K562 (cell line): ENCODE results near the gene RNASEH1. TPM values are rescaled to one million over a fixed set of nuclear protein-coding genes. Genes with fewer than 3 reads are reported as not detected.

Experiments
- BRD9 ChIP-seq: fragments of 450-650 bp; IDR thresholded peaks from 2 replicates; pipeline ENCODE4 v1.6.1; 2018; ENCODE audit warnings: low read depth; ENCODE audit not compliant: partially characterized antibody
- CHAMP1 ChIP-seq: fragments of 450-650 bp; IDR thresholded peaks from 2 replicates; pipeline ENCODE4 v1.6.1; 2016; ENCODE audit warnings: mild to moderate bottlenecking
- DEAF1 ChIP-seq: fragments of 450-650 bp; formaldehyde crosslinking; IDR thresholded peaks from 2 replicates; pipeline ENCODE4 v1.4.0; 2020; ENCODE audit warnings: mild to moderate bottlenecking, moderate library complexity
- HOXB6 ChIP-seq: fragments of 250-450 bp; sonication (Bioruptor Pico); IDR thresholded peaks from 2 replicates; pipeline ENCODE4 v1.5.1; 2022; ENCODE audit warnings: mild to moderate bottlenecking, borderline replicate concordance
- KDM2B ChIP-seq: fragments of 250-450 bp; sonication (Bioruptor Pico); IDR thresholded peaks from 2 replicates; pipeline ENCODE4 v1.8.0; 2021; ENCODE audit warnings: mild to moderate bottlenecking, moderate library complexity
- KDM5B ChIP-seq: fragments of 200-600 bp; sonication (generic); IDR thresholded peaks from 2 replicates; pipeline ENCODE4 v1.6.1; 2012; ENCODE audit warnings: low read depth, mild to moderate bottlenecking, moderate library complexity, low read length, control low read depth, inconsistent platforms; ENCODE audit not compliant: insufficient replicate concordance
- MTA2 ChIP-seq: fragments of 450-650 bp; IDR thresholded peaks from 2 replicates; pipeline ENCODE4 v1.6.1; 2016; ENCODE audit warnings: low read depth
- NEUROD1 ChIP-seq: fragments of 150-350 bp; IDR thresholded peaks from 2 replicates; pipeline ENCODE4 v1.6.1; 2014; ENCODE audit warnings: borderline replicate concordance, low read length, low read depth; ENCODE audit not compliant: partially characterized antibody
- SIN3A ChIP-seq, 2 experiments: fragments of 150-350 bp in 1 of 2; IDR thresholded peaks; 2 replicates each; pipeline ENCODE4 v1.6.1; 2011 to 2016; ENCODE audit warnings: borderline replicate concordance in 2 of 2, low read depth in 2 of 2, low read length in 2 of 2, mild to moderate bottlenecking in 2 of 2, moderate library complexity in 2 of 2; ENCODE audit not compliant: control insufficient read depth in 1 of 2
- SP1 ChIP-seq: sonication (generic); formaldehyde crosslinking; IDR thresholded peaks from 2 replicates; pipeline ENCODE4 v1.8.1; 2022; ENCODE audit warnings: mild to moderate bottlenecking, missing genetic modification reagents
- ZFP91 ChIP-seq: sonication (generic); formaldehyde crosslinking; IDR thresholded peaks from 2 replicates; pipeline ENCODE4 v1.8.0; 2022; ENCODE audit warnings: mild to moderate bottlenecking, missing genetic modification reagents
- ZNF764 ChIP-seq: fragments of 250-450 bp; sonication (Bioruptor Pico); IDR thresholded peaks from 2 replicates; pipeline ENCODE4 v1.4.0; 2020; ENCODE audit warnings: low read depth, mild to moderate bottlenecking, moderate library complexity
- ZSCAN32 ChIP-seq: fragments of 450-650 bp; formaldehyde crosslinking; IDR thresholded peaks from 2 replicates; pipeline ENCODE4 v1.4.0; 2020; ENCODE audit warnings: mild to moderate bottlenecking, moderate library complexity
- polyA plus RNA-seq, 8 experiments: library from polyadenylated mRNA; depleted of rRNA in 4 of 8; stranded (reverse) in 5 of 8; unstranded in 3 of 8; fragments of >200 nt; fragmentation: Nextera tagmentation in 2 of 8; fragmentation: Illumina TruSeq in 1 of 8; extraction: Ambion mirVana in 2 of 8; extraction: Trizol in 1 of 8; gene quantifications; 2 replicates each; pipeline versions ENCODE4 v1.2.1 to v1.2.3, GENCODE V29; 2011 to 2014; ENCODE audit warnings: inconsistent platforms in 1 of 8, missing spikeins in 1 of 8
- total RNA-seq, 7 experiments: library from RNA; depleted of rRNA in 6 of 7; stranded (reverse); fragments of >200 nt in 6 of 7; fragmentation: Illumina TruSeq in 2 of 7; extraction: Trizol in 2 of 7; gene quantifications; 2 replicates each; pipeline versions ENCODE4 v1.2.1 to v1.2.3, GENCODE V29; 2011 to 2021; ENCODE audit warnings: low replicate concordance in 1 of 7
- TF ChIP-seq, protein P1 (sequence below): sonication (generic); formaldehyde crosslinking; IDR thresholded peaks from 2 replicates; pipeline ENCODE4 v1.8.1; 2022; ENCODE audit warnings: missing genetic modification reagents

RNASEH1 gene
- total and polyA plus RNA-seq, 9 of the 15 experiments (the other 6 are each of a cell fraction or from before 2014, with no cell fraction given) = 25.7 to 47.5 (median 42.8) TPM

- 0 out of 2 replicates have a peak, but pooled peaks have one; percentile 26 for TF ChIP-seq ZFP91 (CRISPR knock-in tag)
- TF ChIP-seq CHAMP1 = no peak
- TF ChIP-seq DEAF1 (CRISPR knock-in tag) = 0 out of 2 replicates have a peak, but pooled peaks have one; percentile 30
- TF ChIP-seq HOXB6 = no peak
- TF ChIP-seq ZSCAN32 (CRISPR knock-in tag) = peak; percentile 67
- TF ChIP-seq KDM5B = peak; percentile 83
- TF ChIP-seq SP1 (CRISPR knock-in tag) = peak; percentile 54; the same call in 1 of the 2 replicates
- TF ChIP-seq ZNF764 (CRISPR knock-in tag) = no peak
- TF ChIP-seq KDM2B (CRISPR knock-in tag) = no peak
- TF ChIP-seq SIN3A (IDR thresholded peaks at IDR 0.05; ENCODE audit: borderline replicate concordance in 2 of 2, control insufficient read depth in 1 of 2, low read depth in 2 of 2, low read length in 2 of 2) = peak in 1 of 2 experiments; percentile 69; a peak in 1 of 4 replicates
- TF ChIP-seq BRD9 = no peak
- peak; percentile 30 for TF ChIP-seq NEUROD1
- TF ChIP-seq, protein P1, sequence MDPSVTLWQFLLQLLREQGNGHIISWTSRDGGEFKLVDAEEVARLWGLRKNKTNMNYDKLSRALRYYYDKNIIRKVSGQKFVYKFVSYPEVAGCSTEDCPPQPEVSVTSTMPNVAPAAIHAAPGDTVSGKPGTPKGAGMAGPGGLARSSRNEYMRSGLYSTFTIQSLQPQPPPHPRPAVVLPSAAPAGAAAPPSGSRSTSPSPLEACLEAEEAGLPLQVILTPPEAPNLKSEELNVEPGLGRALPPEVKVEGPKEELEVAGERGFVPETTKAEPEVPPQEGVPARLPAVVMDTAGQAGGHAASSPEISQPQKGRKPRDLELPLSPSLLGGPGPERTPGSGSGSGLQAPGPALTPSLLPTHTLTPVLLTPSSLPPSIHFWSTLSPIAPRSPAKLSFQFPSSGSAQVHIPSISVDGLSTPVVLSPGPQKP (CRISPR knock-in tag) = no peak
- no peak for TF ChIP-seq MTA2
Observed at GRCh38 chr2:3519255-3520205, 38.6 kb downstream of the RNASEH1 start, which contains the start of gene ADI1 (continued).
